Hepatocyte (in vitro differentiated cells): ENCODE measurements around the gene DCST1. TPM values are rescaled to one million over a fixed set of nuclear protein-coding genes. Genes with fewer than 3 reads are reported as not detected.

Experiments used
- DNase-seq: peaks from one replicate; pipeline ENCODE4 v3.0.0-alpha.2; 2016; ENCODE audit warnings: low spot score
- H2AFZ ChIP-seq: fragments of 200-600 bp; sonication (generic); 2 replicates; pipeline ENCODE4 v1.6.0; 2016; ENCODE audit warnings: antibody characterized with exemption, mild to moderate bottlenecking
- H3K27ac ChIP-seq: fragments of 200-600 bp; sonication (generic); 2 replicates; pipeline ENCODE4 v1.5.1; 2016; ENCODE audit warnings: mild to moderate bottlenecking
- H3K27me3 ChIP-seq: fragments of 200-600 bp; sonication (generic); 2 replicates; pipeline ENCODE4 v1.6.1; 2016
- H3K36me3 ChIP-seq: fragments of 200-600 bp; sonication (generic); replicated peaks from 2 replicates; pipeline ENCODE4 v1.5.1; 2016; ENCODE audit warnings: low read depth; ENCODE audit not compliant: insufficient read depth
- H3K4me1 ChIP-seq: fragments of 200-600 bp; sonication (generic); 2 replicates; pipeline ENCODE4 v1.5.1; 2016; ENCODE audit warnings: mild to moderate bottlenecking, moderate library complexity; ENCODE audit not compliant: insufficient read depth
- H3K4me2 ChIP-seq: fragments of 200-600 bp; sonication (generic); 2 replicates; pipeline ENCODE4 v1.6.0; 2016
- H3K4me3 ChIP-seq: fragments of 200-600 bp; sonication (generic); 2 replicates; pipeline ENCODE4 v1.5.1; 2016; ENCODE audit warnings: mild to moderate bottlenecking
- H3K79me2 ChIP-seq: fragments of 200-600 bp; sonication (generic); 2 replicates; pipeline ENCODE4 v1.6.0; 2017; ENCODE audit warnings: mild to moderate bottlenecking
- H3K9me2 ChIP-seq: fragments of 200-600 bp; sonication (generic); replicated peaks from 2 replicates; pipeline ENCODE4 v1.6.0; 2017; ENCODE audit warnings: mild to moderate bottlenecking; ENCODE audit not compliant: insufficient read depth
- H3K9me3 ChIP-seq: fragments of 200-600 bp; sonication (generic); 2 replicates; pipeline ENCODE4 v1.5.1; 2016; ENCODE audit warnings: low read depth, mild to moderate bottlenecking
- H4K20me1 ChIP-seq: fragments of 200-600 bp; sonication (generic); 2 replicates; pipeline ENCODE4 v1.6.0; 2016; ENCODE audit warnings: mild to moderate bottlenecking; ENCODE audit not compliant: insufficient read depth, poor library complexity, severe bottlenecking
- EZH2 ChIP-seq: fragments of 200-600 bp; sonication (generic); IDR thresholded peaks from 2 replicates; pipeline ENCODE4 v1.6.1; 2016; ENCODE audit warnings: antibody characterized with exemption, mild to moderate bottlenecking, borderline replicate concordance
- EZH2phosphoT487 ChIP-seq: fragments of 200-600 bp; sonication (generic); IDR thresholded peaks from one replicate; pipeline ENCODE4 v1.6.1; 2018; ENCODE audit warnings: antibody characterized with exemption, mild to moderate bottlenecking, low read depth, moderate library complexity; ENCODE audit not compliant: unreplicated experiment, severe bottlenecking
- WGBS: methylation state at CpG from one replicate; pipeline ENCODE4 v1.1.6; 2016; ENCODE audit warnings: low lambda C conversion rate; ENCODE audit errors: missing lambda C conversion rate; 5-methylcytosine and 5-hydroxymethylcytosine counted together
- polyA plus RNA-seq: library from polyadenylated mRNA; unstranded; fragments of >200 nt; fragmentation: Nextera tagmentation; extraction: Ambion mirVana; gene quantifications from 2 replicates; pipeline ENCODE4 v1.2.1, GENCODE V29; 2016
- total RNA-seq: library from RNA; depleted of rRNA; stranded (reverse); fragments of >200 nt; gene quantifications from 2 replicates; pipeline ENCODE4 v1.2.3, GENCODE V29; 2014
- TF ChIP-seq, protein P1 (sequence below): fragments of 200-600 bp; sonication (generic); IDR thresholded peaks from 2 replicates; pipeline ENCODE4 v1.5.1; 2016; ENCODE audit warnings: antibody characterized with exemption, mild to moderate bottlenecking; ENCODE audit not compliant: poor library complexity

Gene DCST1
- total and polyA plus RNA-seq, 2 experiments from 2014 or later = 0.60 TPM; not detected in 1

DNA sequence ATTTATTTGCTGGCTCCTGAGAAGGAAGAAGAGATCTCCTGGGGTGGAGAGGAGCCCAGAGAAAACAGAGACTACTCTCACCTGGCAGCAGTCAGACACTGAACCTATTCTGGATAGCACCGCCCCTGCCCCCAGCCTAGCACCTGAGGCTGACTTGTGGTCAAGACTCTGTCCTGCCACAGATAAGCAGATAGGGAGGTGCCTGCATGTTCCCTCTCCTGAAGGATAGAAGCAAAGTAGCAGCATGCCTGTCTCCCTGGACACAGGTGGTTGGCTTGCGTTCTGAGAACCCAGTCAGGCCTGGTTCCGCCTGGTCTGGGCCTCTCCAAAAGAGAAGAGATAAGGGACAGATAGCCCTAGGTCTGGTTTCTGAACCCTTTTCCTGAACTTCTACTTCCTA, 43.7 kb downstream of the DCST1 start:
- DNase-seq = peak; percentile 36
- no peak overlapping the region for H2AFZ ChIP-seq

DNA sequence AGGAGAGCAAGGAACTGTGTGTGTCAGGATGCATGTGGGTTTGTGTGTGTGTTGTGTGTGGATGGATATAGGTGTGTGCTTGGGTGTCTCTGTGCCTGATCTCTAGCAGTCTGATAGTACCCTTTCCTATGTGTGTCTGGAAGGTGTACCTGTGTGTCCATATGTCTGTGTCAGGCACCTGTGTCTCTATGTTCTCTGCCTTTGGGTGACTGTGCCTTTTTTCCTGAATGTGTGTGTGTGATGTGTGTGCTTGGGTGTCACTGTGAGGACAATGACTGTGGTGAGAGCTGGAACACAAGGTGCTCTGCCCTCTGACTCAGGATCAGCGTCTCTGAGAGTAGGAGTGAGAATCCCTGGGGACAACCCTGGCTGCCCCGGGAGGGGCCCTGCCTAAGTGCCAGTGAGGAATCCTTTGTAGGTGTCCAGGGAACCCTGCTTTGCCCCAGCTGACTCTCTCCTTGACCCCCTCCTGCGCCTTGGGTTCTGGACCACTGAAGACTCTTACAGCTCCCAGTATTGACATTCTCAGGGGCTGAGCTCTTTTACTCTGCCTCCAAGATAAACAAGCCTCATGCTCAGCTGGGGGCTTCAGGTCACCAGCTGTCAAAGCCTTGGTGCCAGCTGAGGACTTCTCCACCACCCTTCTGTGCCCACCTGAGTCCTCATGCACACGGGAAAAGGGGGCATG, 44.3 kb downstream of the DCST1 start:
- Histone ChIP-seq H2AFZ (no peak overlapping the region), H3K4me3 (no peak overlapping the region), H3K4me2 (peak overlapping the region; percentile 99)

More for the DNA sequence above, 43.7 kb downstream of the DCST1 start:
- H3K27ac ChIP-seq = peak overlapping the region; percentile 65
- H3K9me2 ChIP-seq = no peaks in the 10 kb centered on the region
- TF ChIP-seq, protein P1, sequence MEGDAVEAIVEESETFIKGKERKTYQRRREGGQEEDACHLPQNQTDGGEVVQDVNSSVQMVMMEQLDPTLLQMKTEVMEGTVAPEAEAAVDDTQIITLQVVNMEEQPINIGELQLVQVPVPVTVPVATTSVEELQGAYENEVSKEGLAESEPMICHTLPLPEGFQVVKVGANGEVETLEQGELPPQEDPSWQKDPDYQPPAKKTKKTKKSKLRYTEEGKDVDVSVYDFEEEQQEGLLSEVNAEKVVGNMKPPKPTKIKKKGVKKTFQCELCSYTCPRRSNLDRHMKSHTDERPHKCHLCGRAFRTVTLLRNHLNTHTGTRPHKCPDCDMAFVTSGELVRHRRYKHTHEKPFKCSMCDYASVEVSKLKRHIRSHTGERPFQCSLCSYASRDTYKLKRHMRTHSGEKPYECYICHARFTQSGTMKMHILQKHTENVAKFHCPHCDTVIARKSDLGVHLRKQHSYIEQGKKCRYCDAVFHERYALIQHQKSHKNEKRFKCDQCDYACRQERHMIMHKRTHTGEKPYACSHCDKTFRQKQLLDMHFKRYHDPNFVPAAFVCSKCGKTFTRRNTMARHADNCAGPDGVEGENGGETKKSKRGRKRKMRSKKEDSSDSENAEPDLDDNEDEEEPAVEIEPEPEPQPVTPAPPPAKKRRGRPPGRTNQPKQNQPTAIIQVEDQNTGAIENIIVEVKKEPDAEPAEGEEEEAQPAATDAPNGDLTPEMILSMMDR = no peak
- TF ChIP-seq EZH2 (no peak), EZH2phosphoT487 (no peak)
- no peak overlapping the region for H3K4me3 ChIP-seq
- H3K4me2 ChIP-seq = no peak overlapping the region
- 55% methylated on average over 3 of the region's 3 CpGs for WGBS
- no peaks in the 10 kb centered on the region for H3K36me3 ChIP-seq
- peaks cover 41% of the 10 kb centered on the region for H3K4me1 ChIP-seq
- peaks cover 31% of the 10 kb centered on the region for H3K27me3 ChIP-seq
- H3K9me3 ChIP-seq = no peaks in the 10 kb centered on the region
- no peaks in the 10 kb centered on the region for H4K20me1 ChIP-seq
- no peaks in the 10 kb centered on the region for H3K79me2 ChIP-seq

DNA sequence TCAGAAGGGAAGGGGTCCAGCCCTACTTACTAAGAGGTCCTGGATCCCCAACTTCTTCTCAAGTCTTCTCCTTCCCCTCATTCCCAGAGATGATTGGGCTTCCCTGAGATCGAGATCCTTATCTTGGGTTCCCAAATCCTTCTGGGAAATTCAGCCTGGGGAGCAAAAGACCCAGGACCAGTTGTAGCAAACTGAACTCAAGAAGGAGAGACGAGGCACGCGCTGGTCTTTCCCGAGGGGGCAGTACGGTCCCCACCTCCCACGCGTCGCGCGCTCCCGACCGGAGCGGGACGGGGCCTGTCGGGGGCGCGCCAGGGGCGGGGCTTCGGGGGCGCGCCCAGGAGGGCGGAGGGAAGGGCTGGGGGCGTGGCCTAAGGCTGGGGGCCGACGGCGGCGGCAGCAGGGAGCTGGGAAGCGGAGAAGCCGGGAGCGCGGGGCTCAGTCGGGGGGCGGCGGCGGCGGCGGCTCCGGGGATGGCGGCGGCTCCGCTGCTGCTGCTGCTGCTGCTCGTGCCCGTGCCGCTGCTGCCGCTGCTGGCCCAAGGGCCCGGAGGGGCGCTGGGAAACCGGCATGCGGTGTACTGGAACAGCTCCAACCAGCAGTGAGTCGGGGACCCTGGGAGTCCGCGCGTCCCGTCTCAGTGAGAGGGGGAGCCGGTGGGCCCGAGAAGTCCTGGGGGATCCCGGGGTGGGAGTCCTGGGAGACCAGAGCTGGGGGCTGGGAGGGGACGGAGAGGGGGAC, 45.0 kb downstream of the DCST1 start, which contains the start of gene EFNA3:
Gene EFNA3, plus strand, starts transcription at position 369 of the 741 bp plus-strand sequence. Its CDS starts 105 bp downstream, at position 474.
- WGBS = 1% methylated on average over 21 of the region's 59 CpGs
- H3K4me3 ChIP-seq = peak within 1 kb of the TSS; percentile 49
- peak within 1 kb of the TSS; percentile 65 for H3K27ac ChIP-seq
- no peaks in the 10 kb centered on the region for H3K9me2 ChIP-seq
- H3K4me2 ChIP-seq = peak within 1 kb of the TSS; percentile 99
- H2AFZ ChIP-seq = no peak within 1 kb of the TSS
- H3K79me2 ChIP-seq = no peaks in the 10 kb centered on the region
- peaks cover 44% of the 10 kb centered on the region for H3K27me3 ChIP-seq
- DNase-seq = peak; percentile 92
- H3K36me3 ChIP-seq = no peaks in the 10 kb centered on the region
- peaks cover 49% of the 10 kb centered on the region for H3K4me1 ChIP-seq
- TF ChIP-seq, protein P1 = no peak
- TF ChIP-seq EZH2phosphoT487 (no peak), EZH2 (peak; percentile 50)
- H4K20me1 ChIP-seq = no peaks in the 10 kb centered on the region
- no peaks in the 10 kb centered on the region for H3K9me3 ChIP-seq

More for the DNA sequence above, 44.3 kb downstream of the DCST1 start:
- no peaks in the 10 kb centered on the region for H4K20me1 ChIP-seq
- peak overlapping the region; percentile 65 for H3K27ac ChIP-seq
- no peaks in the 10 kb centered on the region for H3K9me2 ChIP-seq
- DNase-seq = peak; percentile 59
- H3K36me3 ChIP-seq = no peaks in the 10 kb centered on the region
- no peaks in the 10 kb centered on the region for H3K9me3 ChIP-seq
- 48% methylated on average over 4 of the region's 4 CpGs for WGBS
- H3K79me2 ChIP-seq = no peaks in the 10 kb centered on the region
- TF ChIP-seq EZH2 (no peak), EZH2phosphoT487 (no peak)
- TF ChIP-seq, protein P1 = no peak
- H3K4me1 ChIP-seq = peaks cover 47% of the 10 kb centered on the region
- H3K27me3 ChIP-seq = peaks cover 37% of the 10 kb centered on the region
